H1 (cell line): ENCODE results near the gene DDX51. TPM values are rescaled to one million over a fixed set of nuclear protein-coding genes. Genes with fewer than 3 reads are reported as not detected.

Experiments
- CTCF ChIA-PET: fragments of 300-600 bp; sonication (Branson Sonifier 250); formaldehyde crosslinking; loops from one replicate; lab custom pipeline; 2021; ENCODE audit not compliant: partially characterized antibody; lab: Charles Lee
- POLR2A ChIA-PET: fragments of 300-600 bp; sonication (Branson Sonifier 250); formaldehyde crosslinking; loops from one replicate; lab custom pipeline; 2021; ENCODE audit warnings: inconsistent platforms; ENCODE audit not compliant: partially characterized antibody; lab: Charles Lee
- DNase-seq, 2 experiments: peaks; one replicate each; pipeline versions ENCODE4 v3.0.0 to v3.0.0-alpha.2; 2010 to 2022; ENCODE audit warnings: low spot score in 2 of 2, low read depth in 1 of 2, mixed read lengths in 1 of 2
- FAIRE-seq: peaks from 2 replicates; lab custom pipeline; 2011; peaks lifted over from hg19 to GRCh38; lab: Jason Lieb, UNC
- H2AFZ ChIP-seq: 2 replicates; pipeline ENCODE4 v1.8.1; 2012; ENCODE audit warnings: low read length, inconsistent platforms
- H2AK5ac ChIP-seq: 2 replicates; pipeline ENCODE4 v1.6.1; 2013; ENCODE audit warnings: low read depth, low read length
- H2BK120ac ChIP-seq: replicated peaks from 2 replicates; pipeline ENCODE3; 2013; ENCODE audit warnings: low read depth, low read length, inconsistent platforms
- H2BK12ac ChIP-seq: 2 replicates; pipeline ENCODE4 v1.6.1; 2013; ENCODE audit warnings: low read depth, low read length
- H2BK15ac ChIP-seq: 2 replicates; pipeline ENCODE4 v1.6.1; 2013; ENCODE audit warnings: low read length
- H2BK20ac ChIP-seq: 2 replicates; pipeline ENCODE4 v1.6.1; 2013; ENCODE audit warnings: low read length
- H2BK5ac ChIP-seq: 2 replicates; pipeline ENCODE4 v1.6.1; 2013; ENCODE audit warnings: low read depth, low read length
- H3K14ac ChIP-seq: 2 replicates; pipeline ENCODE4 v1.6.1; 2013; ENCODE audit warnings: inconsistent platforms; ENCODE audit not compliant: insufficient read length
- H3K18ac ChIP-seq: 2 replicates; pipeline ENCODE4 v1.6.1; 2013; ENCODE audit warnings: low read length; ENCODE audit errors: extremely low read depth
- H3K23ac ChIP-seq: 2 replicates; pipeline ENCODE4 v1.6.1; 2013; ENCODE audit warnings: inconsistent platforms; ENCODE audit not compliant: insufficient read length
- H3K23me2 ChIP-seq: 2 replicates; pipeline ENCODE4 v1.6.1; 2013; ENCODE audit warnings: low read depth, low read length
- H3K27ac ChIP-seq: 2 replicates; pipeline ENCODE4 v1.6.1; 2011; ENCODE audit warnings: low read depth, low read length, inconsistent platforms
- H3K27me3 ChIP-seq, 4 experiments: replicated peaks in 1 of 4; 1 replicate in 1 of 4; 2 replicates in 3 of 4; pipeline versions ENCODE4 v1.6.1 to v1.8.1; 2011 to 2013; ENCODE audit warnings: low read length in 3 of 4, mild to moderate bottlenecking in 3 of 4, inconsistent platforms in 2 of 4, mixed read lengths in 2 of 4, moderate library complexity in 1 of 4; ENCODE audit not compliant: control insufficient read depth in 3 of 4, insufficient read depth in 3 of 4; ENCODE audit errors: extremely low read depth in 1 of 4
- H3K36me3 ChIP-seq, 4 experiments: 2 replicates each; pipeline versions ENCODE4 v1.6.1 to v1.8.1; 2011 to 2013; ENCODE audit warnings: mild to moderate bottlenecking in 4 of 4, low read length in 3 of 4, moderate library complexity in 2 of 4, control low read depth in 1 of 4, inconsistent platforms in 1 of 4; ENCODE audit not compliant: insufficient read depth in 4 of 4, control insufficient read depth in 2 of 4
- H3K4ac ChIP-seq: replicated peaks from 2 replicates; pipeline ENCODE3; 2013; ENCODE audit warnings: low read length, low read depth, mixed read lengths, inconsistent platforms; ENCODE audit not compliant: insufficient read length
- H3K4me1 ChIP-seq, 4 experiments: replicated peaks in 1 of 4; 1 replicate in 1 of 4; 2 replicates in 3 of 4; pipeline versions ENCODE4 v1.6.1 to v1.8.1; 2011 to 2013; ENCODE audit warnings: low read length in 3 of 4, inconsistent platforms in 2 of 4, mixed read lengths in 1 of 4; ENCODE audit not compliant: insufficient read depth in 4 of 4, control insufficient read depth in 3 of 4
- H3K4me2 ChIP-seq, 2 experiments: 2 replicates each; pipeline versions ENCODE4 v1.6.1 to v1.8.1; 2011 to 2013; ENCODE audit warnings: low read depth in 2 of 2, low read length in 2 of 2, control low read depth in 1 of 2, inconsistent platforms in 1 of 2, mild to moderate bottlenecking in 1 of 2; ENCODE audit not compliant: insufficient read depth in 1 of 2
- H3K4me3 ChIP-seq, 4 experiments: fragments of 200-600, 300-600 bp in 1 of 4; sonication (generic), shearing (Covaris generic), sonication (Bioruptor Twin) in 1 of 4; 2 replicates each; pipeline versions ENCODE4 v1.5.1 to v1.8.1; 2011 to 2016; ENCODE audit warnings: low read length in 4 of 4, low read depth in 3 of 4, control low read depth in 2 of 4, inconsistent platforms in 2 of 4, mild to moderate bottlenecking in 2 of 4, mixed read lengths in 1 of 4, moderate library complexity in 1 of 4; ENCODE audit not compliant: insufficient read depth in 2 of 4; ENCODE audit errors: extremely low read depth in 1 of 4
- H3K56ac ChIP-seq: replicated peaks from 2 replicates; pipeline ENCODE3; 2013; ENCODE audit warnings: low read depth, mild to moderate bottlenecking, mixed read lengths, low read length, inconsistent platforms; ENCODE audit not compliant: insufficient read length
- H3K79me1 ChIP-seq: 2 replicates; pipeline ENCODE4 v1.6.1; 2013; ENCODE audit warnings: low read depth, low read length, control low read depth
- H3K79me2 ChIP-seq, 2 experiments: 2 replicates each; pipeline versions ENCODE4 v1.6.1 to v1.8.1; 2012 to 2013; ENCODE audit warnings: low read length in 2 of 2, mild to moderate bottlenecking in 2 of 2, inconsistent platforms in 1 of 2; ENCODE audit not compliant: insufficient read depth in 2 of 2, control insufficient read depth in 1 of 2
- H3K9ac ChIP-seq, 4 experiments: replicated peaks in 1 of 4; 1 replicate in 1 of 4; 2 replicates in 3 of 4; pipeline versions ENCODE4 v1.6.1 to v1.8.1; 2011 to 2013; ENCODE audit warnings: low read depth in 3 of 4, low read length in 3 of 4, control low read depth in 2 of 4, mild to moderate bottlenecking in 2 of 4, moderate library complexity in 2 of 4, inconsistent platforms in 1 of 4; ENCODE audit errors: extremely low read depth in 1 of 4
- H3K9me3 ChIP-seq, 2 experiments: 2 replicates each; pipeline versions ENCODE4 v1.6.1 to v1.8.1; 2012 to 2013; ENCODE audit warnings: mild to moderate bottlenecking in 2 of 2, moderate library complexity in 2 of 2, control low read depth in 1 of 2, inconsistent platforms in 1 of 2, low read depth in 1 of 2, low read length in 1 of 2, mixed read lengths in 1 of 2; ENCODE audit not compliant: insufficient read depth in 2 of 2
- H4K20me1 ChIP-seq, 2 experiments: replicated peaks in 1 of 2; 2 replicates each; pipeline versions ENCODE3 to v1.8.1; 2011 to 2013; ENCODE audit warnings: inconsistent platforms in 2 of 2, low read length in 2 of 2, mild to moderate bottlenecking in 1 of 2; ENCODE audit not compliant: insufficient read depth in 2 of 2, control insufficient read depth in 1 of 2
- H4K5ac ChIP-seq: 2 replicates; pipeline ENCODE4 v1.6.1; 2013; ENCODE audit warnings: low read length, low read depth, mixed read lengths, inconsistent platforms; ENCODE audit not compliant: insufficient read length
- H4K8ac ChIP-seq: 2 replicates; pipeline ENCODE4 v1.8.0; 2013; ENCODE audit warnings: mild to moderate bottlenecking, moderate library complexity, low read length, inconsistent platforms; ENCODE audit not compliant: insufficient read depth; ENCODE audit errors: extremely low read depth
- H4K91ac ChIP-seq: replicated peaks from 2 replicates; pipeline ENCODE3; 2013; ENCODE audit warnings: low read length, mixed read lengths, inconsistent platforms; ENCODE audit not compliant: insufficient read length
- JUN ChIP-seq: IDR thresholded peaks from 2 replicates; pipeline ENCODE4 v1.6.1; 2011; ENCODE audit warnings: low read depth, mild to moderate bottlenecking, improper control_type of control experiment, low read length
- WGBS, 2 experiments: shearing (Covaris generic) in 1 of 2; methylation state at CpG; one replicate each; pipeline versions ENCODE4 v1.1.6 to v1.1.7; 2013 to 2015; ENCODE audit warnings: low lambda C conversion rate in 2 of 2, mixed read lengths in 2 of 2, inconsistent platforms in 1 of 2, low coverage in 1 of 2, missing lambda C conversion rate in 1 of 2; ENCODE audit not compliant: insufficient replicate concordance in 2 of 2, insufficient coverage in 1 of 2, insufficient read length in 1 of 2; ENCODE audit errors: extremely low coverage in 1 of 2, missing lambda C conversion rate in 1 of 2; 5-methylcytosine and 5-hydroxymethylcytosine counted together
- polyA plus RNA-seq, 7 experiments: library from polyadenylated mRNA; depleted of rRNA in 3 of 7; stranded (reverse) in 5 of 7; unstranded in 2 of 7; fragments of >200 nt in 5 of 7; fragments of 200-250 nt in 2 of 7; gene quantifications; 1 replicate in 5 of 7; 2 replicates in 1 of 7; 4 replicates in 1 of 7; pipeline versions ENCODE4 v1.2.1 to v1.2.3, GENCODE V29; 2011 to 2013; ENCODE audit warnings: missing spikeins in 2 of 7, mixed read lengths in 2 of 7
- total RNA-seq: library from RNA; stranded (reverse); fragmentation: NEBNext Ultra II Directional; extraction: Animal tissue kit (Norgen Biotek cat#: 25700); gene quantifications from 2 replicates; pipeline ENCODE4 v1.2.1, GENCODE V29; 2021
- TF ChIP-seq, protein P1 (sequence below), 3 experiments: IDR thresholded peaks; 1 replicate in 2 of 3; 2 replicates in 1 of 3; pipeline versions ENCODE4 v1.5.1 to v1.6.1; 2011; ENCODE audit warnings: low read length in 3 of 3, mild to moderate bottlenecking in 3 of 3, inconsistent platforms in 2 of 3, low read depth in 1 of 3, moderate library complexity in 1 of 3; ENCODE audit not compliant: insufficient read depth in 1 of 3; ENCODE audit errors: control extremely low read depth in 1 of 3

The DDX51 gene
- total and polyA plus RNA-seq, 2 of the 8 experiments (the other 6 are each of a cell fraction or from before 2014, with no cell fraction given) = 11.2 to 24.4 TPM

- Histone ChIP-seq H3K23ac (no peak overlapping the region), H4K5ac (peak overlapping the region; percentile 21), H3K9ac (no peak overlapping the region), H3K18ac (no peak overlapping the region), H3K4me2 (peak overlapping the region in 1 of 2 experiments; percentile 40; a peak in 1 of 4 replicates), H2BK120ac (no peak overlapping the region), H2BK15ac (no peak overlapping the region), H3K4ac (no peak overlapping the region), H4K8ac (no peak overlapping the region), H3K4me3 (no peak overlapping the region), H3K23me2 (no peaks in the 10 kb centered on the region), H3K79me2 (no peaks in the 10 kb centered on the region; a peak in 1 of 4 replicates), H3K14ac (no peak overlapping the region), H2BK5ac (no peak overlapping the region), H2AK5ac (no peak overlapping the region), H3K79me1 (no peaks in the 10 kb centered on the region; the same call in 1 of the 2 replicates), H3K9me3 (no peaks in the 10 kb centered on the region), H4K91ac (no peak overlapping the region), H4K20me1 (peaks cover 11 to 17% of the 10 kb centered on the region in 2 experiments), H3K56ac (no peak overlapping the region), H3K36me3 (peaks cover 0 to 7% (median 2%) of the 10 kb centered on the region in 4 experiments; a peak in 3 of 8 replicates), H3K27ac (no peak overlapping the region), H3K4me1 (peaks cover 0 to 7% (median 3%) of the 10 kb centered on the region in 4 experiments; a peak in 4 of 7 replicates), H2BK20ac (no peak overlapping the region), H2BK12ac (no peak overlapping the region), H2AFZ (no peak overlapping the region), H3K27me3 (no peaks in the 10 kb centered on the region)
- FAIRE-seq (no peak), DNase-seq (no peak)
- 85% methylated on average over 26 of the region's 26 CpGs; no CpG with 5 or more reads in 1 of the 2 experiments for WGBS, 2 experiments
- POLR2A ChIA-PET = interaction anchor here (1.0 kb wide), 1 partner anchor 95 kb away, joined by 5 read pairs; no protein-coding TSS in a partner anchor
- CTCF ChIA-PET = interaction anchor here (1.1 kb wide), 1 partner anchor 11 kb away, joined by 4 read pairs; no protein-coding TSS in a partner anchor
- no peak for TF ChIP-seq JUN
- TF ChIP-seq, protein P1, sequence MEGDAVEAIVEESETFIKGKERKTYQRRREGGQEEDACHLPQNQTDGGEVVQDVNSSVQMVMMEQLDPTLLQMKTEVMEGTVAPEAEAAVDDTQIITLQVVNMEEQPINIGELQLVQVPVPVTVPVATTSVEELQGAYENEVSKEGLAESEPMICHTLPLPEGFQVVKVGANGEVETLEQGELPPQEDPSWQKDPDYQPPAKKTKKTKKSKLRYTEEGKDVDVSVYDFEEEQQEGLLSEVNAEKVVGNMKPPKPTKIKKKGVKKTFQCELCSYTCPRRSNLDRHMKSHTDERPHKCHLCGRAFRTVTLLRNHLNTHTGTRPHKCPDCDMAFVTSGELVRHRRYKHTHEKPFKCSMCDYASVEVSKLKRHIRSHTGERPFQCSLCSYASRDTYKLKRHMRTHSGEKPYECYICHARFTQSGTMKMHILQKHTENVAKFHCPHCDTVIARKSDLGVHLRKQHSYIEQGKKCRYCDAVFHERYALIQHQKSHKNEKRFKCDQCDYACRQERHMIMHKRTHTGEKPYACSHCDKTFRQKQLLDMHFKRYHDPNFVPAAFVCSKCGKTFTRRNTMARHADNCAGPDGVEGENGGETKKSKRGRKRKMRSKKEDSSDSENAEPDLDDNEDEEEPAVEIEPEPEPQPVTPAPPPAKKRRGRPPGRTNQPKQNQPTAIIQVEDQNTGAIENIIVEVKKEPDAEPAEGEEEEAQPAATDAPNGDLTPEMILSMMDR (IDR thresholded peaks at IDR 0.05; ENCODE audit: control extremely low read depth in 1 of 3, insufficient read depth in 1 of 3, low read depth in 1 of 3, low read length in 3 of 3) = peak in 1 of 3 experiments; percentile 9; a peak in 1 of 4 replicates
These were observed 40.4 kb downstream of the DDX51 start for GRCh38 chr12:132103542-132104308.
